Spleen (tissue), 11 donors: Measurements from ENCODE around the gene EXOC4. TPM values are rescaled to one million over a fixed set of nuclear protein-coding genes. Genes with fewer than 3 reads are reported as not detected.

Experiments
- DNase-seq: peaks from one replicate; pipeline ENCODE4 v3.0.0-alpha.2; 2020
- H3K27ac ChIP-seq, 8 donors: fragments of 200-600 bp; sonication (generic) in 7 of 8; 1 replicate in 4 of 8; 2 replicates in 4 of 8; pipeline versions ENCODE4 v1.5.0 to v1.8.0; 2016 to 2021; ENCODE audit warnings: inconsistent platforms in 4 of 8, mild to moderate bottlenecking in 4 of 8, moderate library complexity in 1 of 8
- H3K27me3 ChIP-seq, 7 donors: fragments of 200-600 bp; sonication (generic) in 6 of 7; replicated peaks in 1 of 7; 1 replicate in 4 of 7; 2 replicates in 3 of 7; pipeline versions ENCODE4 v1.5.0 to v1.8.0; 2016 to 2021; ENCODE audit warnings: inconsistent platforms in 3 of 7, mild to moderate bottlenecking in 1 of 7
- H3K36me3 ChIP-seq, 6 donors: fragments of 200-600 bp; sonication (generic) in 5 of 6; 1 replicate in 4 of 6; 2 replicates in 2 of 6; pipeline versions ENCODE4 v1.5.0 to v1.8.0; 2016 to 2021; ENCODE audit warnings: inconsistent platforms in 2 of 6
- H3K4me1 ChIP-seq, 6 donors: fragments of 200-600 bp; sonication (generic) in 5 of 6; 1 replicate in 3 of 6; 2 replicates in 3 of 6; pipeline versions ENCODE4 v1.5.0 to v1.8.0; 2016 to 2021; ENCODE audit warnings: inconsistent platforms in 3 of 6
- H3K4me3 ChIP-seq, 8 donors: fragments of 200-600 bp; sonication (generic) in 7 of 8; 1 replicate in 4 of 8; 2 replicates in 4 of 8; pipeline versions ENCODE4 v1.5.0 to v1.8.0; 2016 to 2021; ENCODE audit warnings: inconsistent platforms in 4 of 8, mild to moderate bottlenecking in 4 of 8, moderate library complexity in 2 of 8
- H3K9me3 ChIP-seq, 8 donors: fragments of 200-600 bp; sonication (generic) in 7 of 8; 1 replicate in 4 of 8; 2 replicates in 4 of 8; pipeline versions ENCODE4 v1.5.0 to v1.8.0; 2016 to 2021; ENCODE audit warnings: inconsistent platforms in 4 of 8
- CTCF ChIP-seq, 11 experiments: fragments of 200-600 bp in 7 of 11; fragments of 450-650 bp in 4 of 11; sonication (generic) in 4 of 11; IDR thresholded peaks in 8 of 11; conservative IDR thresholded peaks in 3 of 11; 1 replicate in 7 of 11; 2 replicates in 4 of 11; pipeline versions ENCODE4 v1.4.0 to v1.8.0; 2016 to 2021; ENCODE audit warnings: antibody characterized with exemption in 11 of 11, inconsistent platforms in 4 of 11, mild to moderate bottlenecking in 1 of 11
- POLR2A ChIP-seq, 3 donors: fragments of 450-650 bp; IDR thresholded peaks; one replicate each; pipeline ENCODE4 v1.5.1; 2017; ENCODE audit warnings: antibody characterized with exemption in 3 of 3, mild to moderate bottlenecking in 1 of 3
- POLR2AphosphoS5 ChIP-seq, 3 donors: sonication (generic); formaldehyde crosslinking; IDR thresholded peaks; one replicate each; pipeline ENCODE4 v1.5.1; 2017; ENCODE audit warnings: antibody characterized with exemption in 3 of 3
- WGBS, 5 donors: extraction: QIAGEN DNeasy Blood & Tissue Kit in 3 of 5; methylation state at CpG; one replicate each; pipeline versions ENCODE4 v1.1.5 to v1.1.7; 2013 to 2018; 5-methylcytosine and 5-hydroxymethylcytosine counted together
- intact Hi-C: fragments of 100-400 bp; cut with DNase I; formaldehyde crosslinking; loops from one replicate; pipeline ENCODE4 v1.15.0; 2023; ENCODE audit warnings: low total_unique reads
- polyA plus RNA-seq, 3 donors: library from polyadenylated mRNA; stranded (reverse); fragments of 200-250 nt; gene quantifications; one replicate each; pipeline ENCODE4 v1.2.1, GENCODE V29; 2013
- total RNA-seq, 7 donors: library from RNA; depleted of rRNA in 3 of 7; stranded (reverse); fragments of >200 nt in 3 of 7; fragmentation: NEBNext Ultra II Directional in 4 of 7; extraction: Animal tissue kit (Norgen Biotek cat#: 25700) in 4 of 7; gene quantifications; one replicate each; pipeline versions ENCODE4 v1.1.0 to v1.2.1, GENCODE V29; 2016 to 2021
- donor health status: healthy with polysubstance abuse.
- donor health status: DM: no; HTN: no; CAD: no; lungs with moderate emphysema.
- donor health status: DM: no; HTN: no; CAD: no.
- donor health status: Bipolar disorder and iron deficiency.
- donor health status: healthy.
- donor health status: DM: no; HTN: no; CAD: no.
- donor health status: DM: yes; HTN: yes; CAD: no.

EXOC4 gene
- total and polyA plus RNA-seq, 10 donors: 14.1 to 138 (median 102) TPM

- 90 to 96% (median 95%) methylated on average over 1 of the region's 1 CpG for WGBS, 5 donors
- Histone ChIP-seq H3K27me3 (no peaks in the 10 kb centered on the region), H3K36me3 (no peaks in the 10 kb centered on the region), H3K4me3 (no peak overlapping the region), H3K9me3 (no peaks in the 10 kb centered on the region), H3K27ac (no peak overlapping the region), H3K4me1 (no peaks in the 10 kb centered on the region)
- intact Hi-C loops: no loop called here
- no peak for DNase-seq
- TF ChIP-seq CTCF (IDR thresholded peaks at IDR 0.05 in 8 of 11, conservative IDR thresholded peaks at IDR 0.05 in 3 of 11): no peak
- no peak for TF ChIP-seq POLR2AphosphoS5 (IDR thresholded peaks at IDR 0.05)
- no peak for TF ChIP-seq POLR2A (IDR thresholded peaks at IDR 0.05)
Observed at GRCh38 chr7:133623721-133624120, 370.8 kb downstream of the EXOC4 start.

- intact Hi-C loops: no loop called here
- TF ChIP-seq POLR2AphosphoS5 (IDR thresholded peaks at IDR 0.05) (no peak), POLR2A (IDR thresholded peaks at IDR 0.05) (no peak), CTCF (IDR thresholded peaks at IDR 0.05 in 8 of 11, conservative IDR thresholded peaks at IDR 0.05 in 3 of 11) (no peak)
- H3K4me1 ChIP-seq: no peaks in the 10 kb centered on the region
- peaks cover 0 to 6% (median 5%) of the 10 kb centered on the region in 6 donors for H3K36me3 ChIP-seq
- no peak overlapping the region for H3K27ac ChIP-seq
- WGBS, 5 donors: 42 to 82% (median 70%) methylated on average over 3 of the region's 3 CpGs
- no peak for DNase-seq
- no peaks in the 10 kb centered on the region for H3K27me3 ChIP-seq
- H3K9me3 ChIP-seq: no peaks in the 10 kb centered on the region
- no peak overlapping the region for H3K4me3 ChIP-seq
Observed at GRCh38 chr7:133625046-133625445, 372.2 kb downstream of the EXOC4 start.

DNA sequence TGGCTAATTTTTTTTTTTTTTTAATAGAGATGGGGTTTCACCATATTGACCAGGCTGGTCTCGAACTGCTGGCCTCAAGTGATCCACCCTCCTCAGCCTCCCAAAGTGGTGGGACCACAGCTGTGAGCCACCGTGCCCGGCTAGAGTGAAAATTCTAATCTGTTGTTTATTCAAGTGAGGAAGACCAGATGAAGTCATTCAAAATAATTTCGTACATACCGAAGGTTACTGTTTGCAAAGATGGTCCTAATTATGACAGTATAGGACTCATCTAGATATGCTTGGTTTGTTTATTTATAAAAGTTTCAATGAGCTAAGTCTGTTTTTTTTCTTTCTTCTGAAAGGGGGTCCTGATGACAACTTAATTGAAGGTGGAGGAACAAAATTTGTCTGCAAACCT is 376.8 kb downstream of the EXOC4 start:
- 71 to 78% (median 77%) methylated on average over 5 of the region's 5 CpGs for WGBS, 5 donors
- Histone ChIP-seq H3K27me3 (no peaks in the 10 kb centered on the region), H3K27ac (no peak overlapping the region), H3K4me3 (no peak overlapping the region), H3K4me1 (peaks cover 0 to 10% (median 0%) of the 10 kb centered on the region in 6 donors), H3K36me3 (peaks cover 3 to 28% (median 16%) of the 10 kb centered on the region in 6 donors), H3K9me3 (peaks cover 0 to 25% (median 15%) of the 10 kb centered on the region in 8 donors)
- intact Hi-C loops: no loop called here
- TF ChIP-seq CTCF (IDR thresholded peaks at IDR 0.05 in 8 of 11, conservative IDR thresholded peaks at IDR 0.05 in 3 of 11) (no peak), POLR2AphosphoS5 (IDR thresholded peaks at IDR 0.05) (no peak)
- no peak for DNase-seq

GRCh38 chr7:133633055-133633454 is 380.2 kb downstream of the EXOC4 start:
- peak overlapping the region in 2 of 8 donors; percentile 23 to 58 for H3K27ac ChIP-seq
- H3K4me1 ChIP-seq: peaks cover 0 to 10% (median 0%) of the 10 kb centered on the region in 6 donors
- WGBS, 5 donors: 26 to 44% (median 39%) methylated on average over 2 of the region's 2 CpGs
- H3K9me3 ChIP-seq: peaks cover 0 to 25% (median 15%) of the 10 kb centered on the region in 8 donors
- H3K27me3 ChIP-seq: no peaks in the 10 kb centered on the region
- intact Hi-C loops: no loop called here
- DNase-seq: no peak
- TF ChIP-seq POLR2A (IDR thresholded peaks at IDR 0.05) (no peak), CTCF (IDR thresholded peaks at IDR 0.05 in 8 of 11, conservative IDR thresholded peaks at IDR 0.05 in 3 of 11) (no peak), POLR2AphosphoS5 (IDR thresholded peaks at IDR 0.05) (no peak)
- no peak overlapping the region for H3K4me3 ChIP-seq
- H3K36me3 ChIP-seq: peaks cover 3 to 28% (median 16%) of the 10 kb centered on the region in 6 donors
